PC-9 (cell line): ENCODE data around the gene OR10H4. TPM values are rescaled to one million over a fixed set of nuclear protein-coding genes. Genes with fewer than 3 reads are reported as not detected.

Source experiments
- BruUV-seq: library from RNA; stranded (reverse); fragments of 400-500 nt; replicated peaks from 2 replicates; lab custom pipeline; 2021; lab: Mats Ljungman, UMichigan
- CTCF ChIA-PET: fragments of 300-600 bp; sonication (Branson Sonifier 250); formaldehyde crosslinking; loops from one replicate; lab custom pipeline; 2022; ENCODE audit warnings: antibody characterized with exemption; lab: Charles Lee
- POLR2A ChIA-PET: fragments of 300-600 bp; sonication (Branson Sonifier 250); formaldehyde crosslinking; loops from one replicate; lab custom pipeline; 2022; ENCODE audit warnings: antibody characterized with exemption; ENCODE audit not compliant: unreplicated experiment; lab: Charles Lee
- DNase-seq, 2 experiments: peaks; one replicate each; pipeline versions ENCODE4 v3.0.0 to v3.0.0-alpha.2; 2015 to 2022; ENCODE audit warnings: mixed read lengths in 1 of 2
- H2AFZ ChIP-seq: fragments of 200-600 bp; sonication (generic); 2 replicates; pipeline ENCODE4 v1.8.1; 2017; ENCODE audit warnings: antibody characterized with exemption
- H3F3A ChIP-seq: fragments of 200-600 bp; sonication (generic); 2 replicates; pipeline ENCODE4 v1.8.1; 2017; ENCODE audit warnings: antibody characterized with exemption, mild to moderate bottlenecking, low read depth; ENCODE audit not compliant: insufficient read depth
- H3K27ac ChIP-seq: fragments of 200-600 bp; sonication (generic); 2 replicates; pipeline ENCODE4 v1.6.1; 2016; ENCODE audit warnings: mixed run types
- H3K27me3 ChIP-seq: fragments of 200-600 bp; sonication (generic); 2 replicates; pipeline ENCODE4 v1.6.1; 2016; ENCODE audit warnings: low read depth, mixed run types; ENCODE audit not compliant: insufficient read depth
- H3K36me3 ChIP-seq: fragments of 200-600 bp; sonication (generic); 2 replicates; pipeline ENCODE4 v1.6.1; 2016; ENCODE audit warnings: low read depth, mixed run types
- H3K4me1 ChIP-seq: fragments of 200-600 bp; sonication (generic); replicated peaks from 2 replicates; pipeline ENCODE4 v1.6.1; 2016; ENCODE audit warnings: mixed run types; ENCODE audit not compliant: insufficient read depth
- H3K4me2 ChIP-seq: fragments of 200-600 bp; sonication (generic); 2 replicates; pipeline ENCODE4 v1.6.1; 2017; ENCODE audit warnings: mixed run types
- H3K4me3 ChIP-seq: fragments of 200-600 bp; sonication (generic); 2 replicates; pipeline ENCODE4 v1.6.1; 2016; ENCODE audit warnings: mixed run types
- H3K79me2 ChIP-seq: fragments of 200-600 bp; sonication (generic); 2 replicates; pipeline ENCODE4 v1.6.1; 2017; ENCODE audit warnings: low read depth, mixed run types
- H3K9me2 ChIP-seq: fragments of 200-600 bp; sonication (generic); 2 replicates; pipeline ENCODE4 v1.8.1; 2017; ENCODE audit warnings: mild to moderate bottlenecking; ENCODE audit not compliant: insufficient read depth
- H3K9me3 ChIP-seq: fragments of 200-600 bp; sonication (generic); 2 replicates; pipeline ENCODE4 v1.8.1; 2016; ENCODE audit warnings: low read depth; ENCODE audit not compliant: insufficient read depth
- H4K20me1 ChIP-seq: fragments of 200-600 bp; sonication (generic); 2 replicates; pipeline ENCODE4 v1.8.1; 2017; ENCODE audit not compliant: insufficient read depth
- CTCF ChIP-seq: fragments of 200-600 bp; sonication (generic); conservative IDR thresholded peaks from 2 replicates; pipeline ENCODE4 v1.6.1; 2017; ENCODE audit warnings: mixed run types, antibody characterized with exemption, mild to moderate bottlenecking, moderate library complexity
- EZH2 ChIP-seq: fragments of 200-600 bp; sonication (generic); IDR thresholded peaks from 2 replicates; pipeline ENCODE4 v1.8.0; 2017; ENCODE audit warnings: antibody characterized with exemption, low read depth
- intact Hi-C: fragments of 100-400 bp; cut with micrococcal nuclease; formaldehyde crosslinking; loops from one replicate; pipeline ENCODE4 v1.10.0; 2022; ENCODE audit not compliant: unreplicated experiment
- total RNA-seq: library from RNA; stranded (reverse); gene quantifications from 2 replicates; pipeline ENCODE4 v1.2.3, GENCODE V29; 2021

The OR10H4 gene
- total RNA-seq, 1 experiment from 2014 or later = not detected

GRCh38 chr19:15911599-15912235 lies 37.1 kb upstream of the OR10H4 start:
- Histone ChIP-seq H3K27ac (no peak overlapping the region), H3K36me3 (peaks cover 47% of the 10 kb centered on the region), H3K79me2 (0 out of 2 replicates have a peak, but pooled peaks cover 5% of the 10 kb centered on the region), H3K4me1 (no peaks in the 10 kb centered on the region), H3K9me2 (no peaks in the 10 kb centered on the region), H3F3A (peaks cover 18% of the 10 kb centered on the region; the same call in 1 of the 2 replicates), H3K4me2 (no peak overlapping the region), H2AFZ (no peak overlapping the region), H3K4me3 (no peak overlapping the region), H3K27me3 (no peaks in the 10 kb centered on the region), H4K20me1 (0 out of 2 replicates have a peak, but pooled peaks cover 5% of the 10 kb centered on the region), H3K9me3 (no peaks in the 10 kb centered on the region)
- no peak for TF ChIP-seq EZH2
- TF ChIP-seq CTCF = no peak
- POLR2A ChIA-PET = no interaction called here
- BruUV-seq = no TSS peak
- intact Hi-C loops = no loop called here
- CTCF ChIA-PET = no interaction called here
- no peak for DNase-seq

GRCh38 chr19:15913384-15913783 lies 35.4 kb upstream of the OR10H4 start:
- POLR2A ChIA-PET = interaction anchor here (0.5 kb wide), 1 partner anchor 715 kb away, joined by 4 read pairs; no protein-coding TSS in a partner anchor
- Histone ChIP-seq H3K27ac (no peak overlapping the region), H3K9me3 (no peaks in the 10 kb centered on the region), H3K27me3 (no peaks in the 10 kb centered on the region), H3K4me1 (no peaks in the 10 kb centered on the region), H2AFZ (no peak overlapping the region), H3K36me3 (peaks cover 61% of the 10 kb centered on the region), H3K4me3 (no peak overlapping the region), H3K9me2 (no peaks in the 10 kb centered on the region), H3F3A (peaks cover 10% of the 10 kb centered on the region; the same call in 1 of the 2 replicates), H3K4me2 (no peak overlapping the region), H4K20me1 (peaks cover 12% of the 10 kb centered on the region), H3K79me2 (peaks cover 15% of the 10 kb centered on the region; the same call in 1 of the 2 replicates)
- intact Hi-C loops = no loop called here
- CTCF ChIA-PET = no interaction called here
- no TSS peak for BruUV-seq
- DNase-seq = no peak
- TF ChIP-seq EZH2 (no peak), CTCF (no peak)

GRCh38 chr19:15913830-15914229 lies 35.0 kb upstream of the OR10H4 start:
- Histone ChIP-seq H3K9me3 (no peaks in the 10 kb centered on the region), H3K4me2 (no peak overlapping the region), H3K4me1 (no peaks in the 10 kb centered on the region), H4K20me1 (peaks cover 15% of the 10 kb centered on the region), H3K79me2 (peaks cover 15% of the 10 kb centered on the region; the same call in 1 of the 2 replicates), H3K9me2 (no peaks in the 10 kb centered on the region), H3K36me3 (peaks cover 66% of the 10 kb centered on the region), H3K4me3 (no peak overlapping the region), H3F3A (peaks cover 10% of the 10 kb centered on the region; the same call in 1 of the 2 replicates), H3K27ac (no peak overlapping the region), H2AFZ (no peak overlapping the region), H3K27me3 (no peaks in the 10 kb centered on the region)
- CTCF ChIA-PET = no interaction called here
- no peak for TF ChIP-seq EZH2
- no peak for TF ChIP-seq CTCF
- no peak for DNase-seq
- BruUV-seq = no TSS peak
- POLR2A ChIA-PET = interaction anchor here (0.5 kb wide), 1 partner anchor 716 kb away, joined by 4 read pairs; no protein-coding TSS in a partner anchor
- intact Hi-C loops = no loop called here
